CD4-positive, alpha-beta T cell treated with Interleukin-12 subunit alpha and Interleukin-12 subunit beta, for 1 hour (primary cell): Measurements from ENCODE around the gene FNDC7.
"Not testable (repeated sequence)": the region's sequence is repeated elsewhere in the genome, so short reads cannot be mapped to it uniquely, and the experiment has no call there.

Experiments
- DNase-seq: peaks from one replicate; pipeline ENCODE4 v3.0.0-alpha.2; 2020

The FNDC7 gene, protein sequence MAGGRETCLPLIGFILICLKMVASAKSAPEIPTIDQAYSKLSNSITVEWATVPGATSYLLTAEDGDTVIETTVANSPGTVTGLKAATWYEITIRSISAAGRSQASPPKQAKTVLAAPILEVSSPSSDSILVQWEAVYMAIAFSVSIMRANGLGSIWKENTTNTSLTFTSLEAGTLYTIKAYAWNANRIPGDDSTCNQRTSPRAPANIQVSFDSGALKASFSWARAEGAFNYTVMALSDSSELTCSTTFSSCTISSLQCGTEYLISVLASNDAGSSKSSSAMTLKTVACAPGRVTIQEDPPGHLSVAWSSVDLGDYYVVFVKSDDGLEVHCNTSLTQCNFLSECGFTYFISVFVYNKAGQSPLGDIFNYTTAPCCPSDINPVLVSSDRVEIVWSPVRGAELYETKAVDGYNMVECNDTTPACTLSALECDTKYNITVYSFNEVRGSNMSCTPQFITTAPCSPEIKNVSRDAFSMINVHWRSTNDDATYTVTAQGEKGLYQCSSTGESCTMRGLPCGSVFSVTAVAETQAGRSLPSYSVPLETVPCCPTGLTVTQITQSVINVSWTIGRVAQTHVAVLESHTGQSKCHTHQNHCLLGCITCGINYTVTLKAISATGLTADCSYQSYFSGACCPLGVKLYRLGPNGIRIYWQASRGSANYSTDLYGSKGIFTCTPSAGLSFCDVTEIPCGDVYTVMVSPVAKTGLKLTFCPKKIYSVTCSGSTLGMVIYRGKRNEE

DNA sequence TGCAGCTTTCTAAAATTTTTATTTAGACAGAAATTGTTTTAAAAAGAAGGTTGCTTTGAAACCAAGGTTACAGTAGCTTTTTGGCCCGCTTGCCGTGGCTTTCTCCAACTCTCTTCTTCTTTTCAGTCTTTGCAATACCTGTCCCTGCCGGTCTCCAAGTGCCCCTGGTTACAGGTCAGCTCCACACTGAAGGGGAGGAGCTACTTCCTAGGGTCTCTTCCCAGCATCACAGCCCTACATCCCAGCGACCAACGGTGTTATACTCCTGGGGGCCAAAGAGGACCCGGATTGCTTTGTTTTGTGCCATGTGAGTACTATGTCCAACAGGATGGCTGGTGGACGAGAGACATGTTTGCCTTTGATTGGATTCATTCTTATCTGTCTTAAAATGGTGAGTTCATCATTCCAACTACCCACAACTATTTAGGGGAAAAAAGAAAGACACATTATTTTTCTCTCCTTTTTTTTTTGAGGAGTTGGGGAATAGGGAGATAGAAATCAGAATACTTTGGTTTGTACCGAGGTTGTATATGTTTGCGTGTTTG, at the start of gene FNDC7:
TSS of gene FNDC7 (plus strand) at position 303 of the 545 bp plus-strand sequence. CDS start at position 329, 26 bp downstream.
- no peak for DNase-seq

DNA sequence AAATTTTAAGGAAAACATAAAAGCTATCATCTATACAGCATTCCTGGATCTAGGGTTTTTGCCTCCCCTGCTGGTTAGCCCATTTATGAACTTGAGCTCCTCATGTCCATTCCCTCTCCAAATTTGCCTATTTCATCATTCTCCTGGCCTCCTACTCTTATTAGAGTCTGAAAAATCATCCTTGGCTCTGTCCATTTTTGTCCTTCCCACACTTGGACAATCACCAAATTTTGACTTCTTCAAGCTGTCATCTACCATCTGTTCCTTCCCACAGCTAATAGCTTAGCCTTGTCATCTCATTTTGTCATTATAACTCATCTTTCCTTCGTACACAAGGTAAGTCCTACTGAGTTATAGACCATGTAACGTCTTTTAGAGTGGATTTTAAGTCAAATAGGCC, 49.6 kb upstream of the FNDC7 start:
- DNase-seq = no peak

DNA sequence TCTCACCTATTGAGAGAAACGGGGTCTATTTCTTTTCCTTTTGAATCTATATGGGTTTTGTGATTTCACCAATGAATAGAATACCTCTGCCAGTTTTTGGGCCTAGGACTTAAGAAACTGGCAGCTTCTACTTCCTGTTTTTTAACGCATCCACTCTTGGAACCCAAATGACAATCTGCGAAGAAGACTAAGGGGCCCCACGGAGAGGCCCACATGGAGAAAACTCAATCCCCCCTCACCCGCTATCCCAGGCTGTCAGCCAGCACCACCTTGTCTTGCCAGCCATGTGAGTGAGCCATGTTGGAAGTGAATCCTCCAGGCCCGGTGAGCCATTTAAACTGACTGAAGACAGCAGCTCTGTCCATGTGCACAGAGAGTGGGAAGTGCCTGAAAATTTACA, 48.2 kb upstream of the FNDC7 start:
- DNase-seq = no peak

DNA sequence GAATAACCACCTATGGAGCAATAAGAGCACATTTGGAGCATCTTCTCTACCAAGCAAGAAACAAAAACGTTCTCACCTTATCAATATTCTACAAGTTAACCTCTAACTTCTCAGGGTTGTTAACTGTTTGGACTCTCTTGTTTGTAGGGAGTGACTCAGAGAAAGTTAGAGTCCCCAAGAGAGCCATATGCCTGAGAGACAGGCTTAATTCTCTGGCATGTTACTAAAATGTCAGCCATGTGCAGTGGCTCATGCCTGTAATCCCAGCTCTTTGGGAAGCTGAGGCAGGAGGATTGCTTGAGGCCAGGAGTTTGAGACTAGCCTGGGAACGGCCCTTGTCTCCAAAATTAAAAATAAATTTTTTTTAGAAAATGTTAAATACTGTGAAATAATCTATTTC, 47.6 kb upstream of the FNDC7 start:
- DNase-seq = no peak

DNA sequence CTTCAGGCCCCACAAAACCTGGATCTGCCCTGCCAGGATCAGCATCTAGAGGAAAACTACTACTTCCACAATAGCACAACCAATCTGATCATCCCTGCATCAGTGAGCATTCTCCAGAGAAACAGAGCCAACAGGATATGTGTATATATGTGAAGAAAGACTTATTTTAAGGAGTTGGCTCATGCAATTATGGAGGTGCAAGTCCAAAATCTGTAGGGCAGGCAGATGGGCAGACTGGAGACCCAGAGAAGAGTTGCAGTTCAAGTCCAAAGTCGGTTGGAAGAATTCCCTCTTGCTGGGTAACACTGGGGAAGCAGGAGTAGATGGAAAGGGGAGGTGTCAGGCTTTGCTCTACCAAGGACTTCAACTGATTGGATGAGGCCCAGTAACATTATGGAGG, 46.9 kb upstream of the FNDC7 start:
- DNase-seq = no peak

DNA sequence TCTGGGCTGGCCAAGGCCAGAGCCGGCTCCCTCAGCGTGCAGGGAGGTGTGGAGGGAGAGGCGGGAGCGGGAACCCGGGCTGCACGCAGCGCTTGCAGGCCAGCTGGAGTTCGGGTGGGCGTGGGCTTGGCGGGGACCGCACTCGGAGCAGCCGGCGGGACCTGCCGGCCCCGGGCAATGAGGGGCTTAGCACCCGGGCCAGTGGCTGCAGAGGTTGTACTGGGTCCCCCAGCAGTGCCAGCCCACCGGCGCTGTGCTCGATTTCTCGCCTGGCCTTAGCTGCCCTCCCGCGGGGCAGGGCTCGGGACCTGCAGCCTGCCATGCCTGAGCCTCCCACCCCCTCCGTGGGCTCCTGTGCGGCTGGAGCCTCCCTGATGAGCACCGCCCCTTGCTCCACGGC, 45.3 kb upstream of the FNDC7 start:
- not testable (repeated sequence) for DNase-seq

DNA sequence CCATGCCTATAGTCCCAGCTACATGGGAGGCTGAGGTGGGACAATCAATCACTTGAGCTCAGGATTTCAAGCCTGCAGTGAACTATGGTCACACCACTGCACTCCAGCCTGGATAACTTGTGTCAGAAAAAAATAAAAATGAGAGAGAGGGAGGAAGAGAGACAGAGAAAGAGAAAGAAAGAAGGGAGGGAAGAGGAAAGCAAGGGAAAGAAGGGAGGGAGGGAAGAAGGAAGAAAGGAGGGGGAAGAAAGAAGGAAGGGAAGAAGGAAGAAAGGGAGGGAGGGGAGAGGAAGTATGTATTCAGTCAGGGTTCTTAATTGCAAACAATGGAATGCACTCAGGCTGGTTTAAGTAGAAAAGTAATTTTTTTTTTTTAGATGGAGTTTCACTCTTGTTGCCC, 43.9 kb upstream of the FNDC7 start:
- no peak for DNase-seq

DNA sequence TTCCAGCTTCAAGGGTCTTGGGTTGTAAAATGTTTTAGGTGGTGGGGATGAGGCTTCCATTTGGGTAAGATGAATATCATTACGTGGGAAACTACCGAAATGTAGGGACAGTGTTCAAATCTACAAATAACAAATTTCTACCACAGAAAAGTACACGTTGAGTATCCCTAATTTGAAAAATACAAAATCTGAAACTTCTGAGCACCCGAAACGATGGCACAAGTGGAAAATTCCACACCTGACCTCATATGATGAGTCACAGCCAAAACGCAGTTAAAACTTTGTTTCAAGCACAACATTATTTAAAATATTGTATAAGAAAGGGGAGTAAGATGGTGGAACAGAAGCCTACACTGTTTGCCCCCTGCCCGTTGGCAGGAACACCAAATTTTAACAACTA, 43.0 kb upstream of the FNDC7 start:
- no peak for DNase-seq

DNA sequence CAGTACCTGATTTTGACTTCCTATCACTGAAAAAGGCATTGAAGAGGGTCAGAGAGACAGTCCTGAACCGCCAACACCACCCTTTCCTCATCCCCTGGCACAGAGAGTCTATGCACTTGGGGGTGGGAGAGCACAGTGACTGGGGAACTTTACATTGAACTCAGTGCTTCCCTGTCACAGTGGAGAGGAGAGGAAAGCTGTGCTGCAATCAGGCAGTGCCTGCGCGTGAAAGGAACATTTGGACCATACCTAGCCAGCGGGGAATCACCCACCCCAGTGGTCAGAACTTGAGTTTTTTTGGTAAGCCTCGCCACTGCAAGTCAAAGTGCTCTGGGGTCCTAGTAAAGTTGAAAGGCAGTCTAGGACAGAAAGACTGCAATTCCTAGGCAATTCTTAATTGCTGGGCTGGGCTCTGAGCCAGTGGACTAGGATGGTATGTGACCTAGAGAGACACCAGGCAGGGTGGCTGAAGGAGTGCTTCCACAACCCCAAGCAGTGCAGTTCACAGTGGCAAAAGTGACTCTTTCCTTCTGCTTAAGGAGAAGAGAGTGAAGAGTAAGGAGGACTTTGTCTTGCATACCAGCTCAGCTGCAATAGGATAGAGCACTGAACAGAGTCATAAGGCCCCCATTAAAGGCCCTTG, 42.5 kb upstream of the FNDC7 start:
- DNase-seq = no peak

DNA sequence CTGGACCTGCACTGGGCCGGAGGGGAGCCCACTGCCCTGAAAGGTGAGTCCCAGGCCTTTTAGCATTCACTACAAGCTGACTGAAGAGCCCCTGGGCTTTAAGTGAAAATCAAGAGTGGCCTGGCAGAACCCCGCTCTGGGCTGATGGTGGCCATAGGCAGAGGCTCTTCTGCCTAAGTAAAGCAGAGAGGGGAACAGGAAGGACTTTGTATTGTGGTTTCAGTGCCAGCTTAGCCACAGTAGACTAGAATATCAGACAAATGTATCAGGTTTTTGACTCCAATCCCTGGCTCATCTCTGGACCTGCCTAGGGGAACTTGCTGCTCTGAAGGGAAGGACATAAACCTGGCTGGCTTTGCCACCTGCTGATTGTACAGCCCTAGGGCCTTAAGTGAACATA, 41.6 kb upstream of the FNDC7 start:
- DNase-seq = no peak

DNA sequence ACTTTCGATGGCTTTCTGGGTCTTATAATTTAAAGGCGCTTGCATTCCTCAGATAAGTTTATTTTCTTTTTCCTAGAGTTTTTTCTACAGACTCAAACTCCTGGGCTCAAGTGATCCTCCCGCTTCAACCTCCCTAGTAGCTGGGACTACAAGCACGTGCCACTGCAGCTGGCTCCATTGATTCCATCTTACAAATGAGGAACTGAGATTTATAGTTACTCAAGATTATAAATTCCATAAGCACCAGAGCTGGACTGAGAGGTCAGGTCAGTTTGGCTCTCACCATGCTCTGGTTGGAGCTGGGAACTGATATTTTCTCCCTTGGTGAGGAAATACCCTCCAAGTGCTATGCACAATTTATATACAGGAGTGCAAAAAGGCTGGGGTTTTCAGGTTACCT, 34.0 kb upstream of the FNDC7 start:
- DNase-seq = no peak

DNA sequence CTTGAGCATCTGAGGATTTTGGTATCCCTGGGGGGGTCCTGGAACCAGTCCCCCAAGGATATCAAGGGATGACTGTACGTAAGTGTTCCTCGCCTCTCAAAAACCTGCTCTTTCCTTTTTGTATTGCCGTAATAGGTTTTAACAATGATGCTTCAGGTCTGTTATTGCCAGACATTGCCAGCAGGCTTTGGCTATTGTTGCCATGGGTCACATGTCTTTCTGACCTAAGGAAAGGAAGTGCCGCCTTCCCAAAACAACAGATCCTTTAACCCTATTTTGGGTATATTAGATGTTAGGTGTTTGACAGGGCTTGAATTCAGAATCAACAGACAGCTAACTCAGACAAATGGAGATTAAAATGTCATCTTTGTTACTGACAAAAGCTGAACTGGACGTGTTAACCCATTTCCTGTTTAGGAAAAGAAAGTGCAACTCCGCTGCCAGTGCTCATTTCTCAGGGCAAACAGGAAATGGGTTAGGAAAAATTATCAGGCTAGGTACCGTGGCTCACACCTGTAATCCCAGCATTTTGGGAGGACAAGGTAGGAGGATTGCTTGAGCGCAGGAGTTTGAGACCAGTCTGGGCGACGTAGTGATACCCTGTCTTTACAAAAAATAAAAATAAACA, 33.0 kb upstream of the FNDC7 start:
- no peak for DNase-seq

DNA sequence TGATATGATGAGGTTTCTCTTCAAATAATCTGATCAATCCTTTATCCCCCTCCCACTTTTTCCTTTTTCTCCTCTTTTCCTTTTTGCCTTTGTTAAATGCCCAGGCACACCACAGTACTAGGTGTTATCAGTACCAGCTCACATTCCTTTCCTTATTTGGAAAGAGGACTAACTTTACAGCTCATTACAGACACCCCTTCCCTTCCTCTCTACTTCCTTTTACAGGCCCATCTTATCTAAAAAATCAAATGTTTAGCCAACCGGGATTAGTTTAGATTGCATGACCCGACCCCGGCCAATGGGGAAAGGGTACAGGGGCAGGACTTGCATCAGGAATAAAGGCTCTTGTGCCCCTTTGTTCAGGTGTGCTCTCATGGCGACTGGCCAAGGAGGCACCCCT, 31.0 kb upstream of the FNDC7 start:
- not testable (repeated sequence) for DNase-seq

DNA sequence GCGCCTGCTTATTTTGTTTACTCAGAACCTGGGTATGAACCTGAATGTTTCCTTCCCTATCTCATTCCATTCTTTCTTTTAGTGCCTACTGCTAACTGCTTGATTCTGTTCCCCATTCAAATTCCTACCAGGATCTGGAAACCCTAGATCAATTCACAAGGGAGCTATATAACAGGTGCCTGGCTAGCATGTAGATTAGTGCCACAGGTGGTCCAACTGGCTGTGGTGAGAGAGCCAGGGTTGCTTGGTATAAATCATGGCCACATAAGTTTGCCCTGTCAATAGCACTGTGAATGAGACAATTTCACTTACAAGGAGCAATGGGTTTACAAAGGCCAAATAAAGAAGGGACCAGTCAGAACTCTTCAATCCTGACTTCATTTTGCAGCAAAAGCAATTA, 27.2 kb upstream of the FNDC7 start:
- no peak for DNase-seq

DNA sequence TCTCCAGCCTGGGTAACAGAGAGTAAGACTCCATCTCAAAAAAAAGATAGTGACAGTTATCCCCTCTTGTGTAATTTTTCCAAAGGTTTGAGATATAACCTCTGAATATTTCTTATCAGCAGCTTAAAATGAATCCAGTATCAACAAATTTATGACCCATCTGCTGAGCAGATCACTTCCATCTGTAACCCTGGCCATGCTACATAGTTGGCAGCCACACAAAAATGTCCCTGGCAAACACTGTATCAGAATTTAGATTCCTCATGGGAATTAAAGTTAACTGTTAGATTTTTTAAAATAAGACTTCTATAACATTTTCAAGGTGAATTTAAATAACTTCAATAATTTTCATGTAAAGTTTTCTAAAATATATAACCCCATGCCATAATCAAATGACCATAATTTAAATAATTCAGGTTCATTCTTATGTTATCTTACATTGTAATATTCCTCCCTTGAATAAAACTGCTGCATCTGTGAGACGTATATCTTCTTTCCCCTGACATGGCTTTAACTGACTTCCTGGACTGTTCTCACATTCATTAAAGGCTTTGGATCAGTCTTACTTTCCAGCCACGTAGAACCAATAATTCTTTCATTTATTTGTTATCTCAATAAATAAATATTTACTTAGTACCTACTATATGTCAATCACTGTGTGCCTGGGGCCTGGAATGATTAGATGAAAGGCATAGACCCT, 25.9 kb upstream of the FNDC7 start:
- DNase-seq = no peak

DNA sequence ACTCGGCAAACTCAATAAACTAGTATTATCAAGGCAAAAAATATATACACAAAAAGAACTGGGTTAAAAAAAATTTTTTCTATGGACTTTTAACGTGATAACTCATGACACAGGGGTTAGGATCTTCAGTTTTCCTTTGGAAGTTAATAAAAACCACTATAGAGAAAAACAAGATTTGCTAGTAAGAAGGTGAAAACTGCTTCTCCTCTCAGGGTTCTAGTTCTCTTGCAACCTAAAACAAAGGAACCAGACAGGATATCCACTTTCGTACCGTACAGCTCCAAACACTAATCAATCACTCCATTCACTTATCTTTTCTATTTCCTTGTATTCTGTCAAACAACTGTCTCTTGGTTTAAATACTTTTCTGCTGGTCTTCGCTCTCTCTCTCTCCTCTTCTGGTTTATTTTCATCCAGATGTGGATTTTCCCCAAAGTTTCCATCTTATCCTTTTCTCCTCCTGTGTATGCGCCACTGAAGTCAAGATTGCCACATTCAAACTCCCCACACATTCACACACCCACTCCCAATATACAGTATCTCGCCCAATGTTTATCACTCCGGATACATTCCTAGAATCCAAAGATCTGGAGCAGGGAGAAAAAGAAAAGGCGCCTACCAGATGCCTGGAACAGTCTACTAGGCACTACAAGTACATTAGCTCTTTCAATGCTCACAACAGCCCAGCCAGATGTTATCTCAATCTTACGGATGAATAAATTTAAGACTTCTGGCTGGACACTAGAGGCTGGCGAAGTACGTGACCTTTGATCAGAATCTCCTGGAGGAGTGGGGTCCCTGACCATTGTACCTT, 21.4 kb upstream of the FNDC7 start:
- no peak for DNase-seq

DNA sequence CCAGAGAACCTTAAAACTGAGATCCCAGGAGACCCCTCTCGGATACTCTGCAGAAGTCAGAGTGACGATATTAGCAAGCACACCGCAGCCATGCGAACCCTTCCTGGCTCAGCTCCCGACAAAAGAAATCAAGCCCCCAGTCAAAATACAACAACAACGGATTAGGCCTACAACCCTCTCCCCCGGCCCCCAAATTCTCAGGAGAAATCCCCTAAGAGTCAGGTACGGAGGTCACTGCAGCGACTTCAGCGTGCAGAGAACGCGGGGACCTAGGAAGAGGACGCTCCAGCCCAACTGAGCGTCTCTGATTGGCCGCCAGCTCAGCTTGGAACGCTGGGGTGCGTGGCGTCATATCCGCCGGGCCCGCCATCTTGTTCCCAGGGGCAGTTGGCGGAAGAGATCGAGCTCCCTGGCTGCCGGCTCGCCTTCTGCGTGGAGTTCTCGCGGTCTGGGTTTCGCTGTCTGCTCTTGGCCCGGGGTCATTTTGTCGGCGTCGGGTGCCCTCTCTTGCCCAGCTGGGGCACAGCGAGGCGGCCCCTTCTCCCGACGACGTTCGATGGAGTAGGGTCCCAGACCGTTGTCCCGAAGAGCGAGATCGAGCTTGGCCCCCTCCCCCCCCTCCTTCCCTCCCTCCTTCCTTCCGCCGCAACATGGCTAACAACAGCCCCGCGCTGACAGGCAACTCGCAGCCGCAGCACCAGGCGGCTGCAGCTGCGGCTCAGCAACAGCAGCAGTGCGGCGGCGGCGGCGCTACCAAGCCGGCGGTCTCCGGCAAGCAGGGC, 20.6 kb upstream of the FNDC7 start, which contains the start of gene PRPF38B:
TSS of gene PRPF38B (plus strand) at position 369 of the 782 bp plus-strand sequence. CDS start at position 651, 282 bp downstream.
- DNase-seq = peak; percentile 93

DNA sequence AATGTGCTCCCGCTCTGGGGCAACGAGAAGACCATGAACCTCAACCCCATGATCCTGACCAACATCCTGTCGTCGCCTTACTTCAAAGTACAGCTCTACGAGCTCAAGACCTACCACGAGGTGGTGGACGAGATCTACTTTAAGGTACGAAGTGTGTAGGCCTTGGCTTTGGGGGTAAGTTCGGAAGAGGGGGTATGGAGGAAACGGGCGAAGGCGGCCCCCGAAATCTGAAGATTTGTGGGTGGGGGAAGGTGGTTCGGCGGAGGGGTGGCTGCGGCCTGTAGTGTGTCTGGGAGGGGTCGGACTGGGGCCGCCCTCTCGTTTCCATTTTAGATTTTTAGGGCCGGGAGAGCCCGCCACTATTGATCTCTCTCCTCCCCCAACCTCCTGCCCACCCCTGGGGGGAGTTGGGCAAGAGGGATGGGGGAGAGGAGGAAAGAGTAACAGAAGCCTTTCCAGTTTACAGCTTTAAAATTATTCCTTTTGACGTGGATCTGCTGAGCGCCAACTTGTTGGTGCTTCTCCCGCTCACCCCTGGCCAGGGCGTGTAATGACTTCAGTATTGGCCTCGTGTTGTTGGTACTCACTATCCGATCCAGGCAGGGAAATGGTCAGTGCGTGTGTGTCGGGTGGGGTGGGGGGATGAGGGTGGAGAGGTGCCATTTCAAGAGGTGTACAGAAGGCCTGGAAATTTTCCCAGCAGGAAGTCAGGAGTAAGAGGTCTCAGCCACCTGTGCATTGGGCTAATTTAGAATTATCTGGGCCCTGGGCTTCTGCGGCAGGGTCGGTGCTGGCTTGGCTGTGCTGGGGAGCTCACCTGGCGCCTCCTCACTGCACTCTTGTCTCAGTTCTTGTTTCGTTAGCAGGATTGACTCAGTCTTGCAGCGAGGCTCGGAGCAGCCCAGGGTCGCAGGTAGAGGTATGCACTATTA, 19.7 kb upstream of the FNDC7 start:
- DNase-seq = peak; percentile 88

DNA sequence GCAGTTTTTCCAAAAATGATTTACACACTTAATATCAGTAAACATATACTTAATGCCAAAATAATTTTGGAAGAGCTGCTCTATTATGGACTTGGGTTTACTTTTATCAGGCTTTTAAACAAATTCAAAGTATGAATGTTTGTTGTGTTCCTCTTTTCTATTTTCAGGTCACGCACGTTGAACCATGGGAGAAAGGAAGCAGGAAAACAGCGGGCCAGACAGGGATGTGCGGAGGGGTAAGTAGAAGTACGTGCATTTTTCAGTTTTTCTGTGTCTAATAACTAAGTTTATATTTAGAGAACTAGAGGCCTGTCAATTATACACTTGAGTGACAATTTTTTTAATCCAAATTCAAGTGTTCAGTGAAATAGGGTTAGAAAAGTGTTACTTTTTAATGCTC, 17.2 kb upstream of the FNDC7 start:
- no peak for DNase-seq
